ENCODE results near the gene HGF. TPM values are rescaled to one million over a fixed set of nuclear protein-coding genes. Genes with fewer than 3 reads are reported as not detected.
A peak's percentile ranks its signal among the peaks of the same experiment; 100 is the strongest.

HGF gene
- total and polyA plus RNA-seq, 10 of the 15 experiments (the other 5 are each of a cell fraction or from before 2014, with no cell fraction given), result 0.10 to 1.7 (median 0.99) TPM

DNA sequence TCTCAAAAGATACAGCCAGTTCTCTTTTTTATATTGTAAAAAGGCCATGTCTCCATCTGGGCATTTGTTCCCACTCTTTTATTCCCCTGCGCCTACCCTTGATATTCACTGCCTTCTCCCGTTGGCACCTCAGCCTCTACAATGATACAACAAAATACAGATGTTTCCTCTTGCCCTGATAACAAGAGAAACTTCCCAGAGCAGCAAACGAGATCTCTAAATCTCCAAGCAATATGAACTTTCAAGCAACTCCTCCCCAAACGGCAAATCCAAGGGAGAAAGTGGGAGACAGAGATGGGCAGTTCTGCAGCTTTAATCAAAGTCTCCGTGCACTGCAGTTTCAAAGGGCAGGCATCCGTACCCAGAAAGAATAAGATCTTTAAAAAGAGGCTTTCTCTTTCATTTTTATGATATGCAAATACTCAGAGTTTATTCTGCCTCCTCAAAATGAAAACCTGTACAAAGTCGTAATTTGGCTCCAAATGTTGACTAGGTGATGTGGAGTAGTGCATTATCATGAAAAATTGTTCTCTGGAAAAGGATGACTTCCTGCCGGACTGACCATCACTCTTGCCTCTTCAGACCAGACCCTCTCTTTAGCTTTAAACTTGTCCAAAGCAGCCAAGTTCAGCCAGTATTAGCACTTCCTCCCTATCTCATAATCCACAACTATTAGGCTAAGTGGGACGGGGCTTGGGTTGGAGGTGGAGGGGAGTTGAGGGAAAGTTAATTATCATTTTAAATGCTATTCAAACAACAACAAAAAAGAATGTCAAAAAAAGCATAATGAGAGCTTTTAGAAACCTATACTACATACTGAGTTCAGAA, 682 bp downstream of the HGF start:
- H4K20me1 ChIP-seq (ENCODE audit: control insufficient read depth, insufficient read depth), result no peaks in the 10 kb centered on the region
- ATAC-seq (peak; percentile 54), FAIRE-seq (no peak), DNase-seq (ENCODE audit: low read depth, low spot score) (no peak)
- peak overlapping the region; percentile 61 for H3K4me2 ChIP-seq (ENCODE audit: control insufficient read depth, insufficient read depth)
- ChIA-PET CTCF (interaction anchor here (0.8 to 3.0 kb wide), 6 partner anchors 9 to 270 kb away, joined by 3 to 15 read pairs (median 4); no protein-coding TSS in a partner anchor), RAD21 (ENCODE audit: unreplicated experiment) (interaction anchor here (0.9 to 3.6 kb wide), 6 partner anchors 75 to 269 kb away, joined by 3 to 26 read pairs (median 4); no protein-coding TSS in a partner anchor), SMC1A (ENCODE audit: uncharacterized antibody, unreplicated experiment) (interaction anchor here (0.7 to 2.0 kb wide), 8 partner anchors 9 to 270 kb away, joined by 3 to 11 read pairs (median 4); no protein-coding TSS in a partner anchor), POLR2A (no interaction called here)
- peak overlapping the region; percentile 43 for H3K4me3 ChIP-seq
- H3K9ac ChIP-seq (ENCODE audit: control insufficient read depth, insufficient read depth, low read length), result peak overlapping the region; percentile 25
- H3K4me1 ChIP-seq (ENCODE audit: control insufficient read depth, insufficient read depth, low read length), result no peaks in the 10 kb centered on the region; the same call in 1 of the 2 replicates
- no peaks in the 10 kb centered on the region for H3K36me3 ChIP-seq (ENCODE audit: control insufficient read depth in 2 of 2, insufficient read depth in 2 of 2, low read length in 1 of 2)
- TSS peak; percentile 67 for BruUV-seq (replicated peaks)
- H3K9me3 ChIP-seq (replicated peaks; ENCODE audit: control insufficient read depth, insufficient read depth, low read length), result no peaks in the 10 kb centered on the region
- intact Hi-C loops (cut with micrococcal nuclease; ENCODE audit: unreplicated experiment), result loop anchor here (2.0 to 5.0 kb wide), 2 partner anchors 104 to 188 kb away; no protein-coding TSS in a partner anchor
- no peak for TF ChIP-seq BCLAF1 (IDR thresholded peaks at IDR 0.05)
- 0 out of 2 replicates have a peak, but pooled peaks have one; percentile 42 for TF ChIP-seq BMI1 (IDR thresholded peaks at IDR 0.05; ENCODE audit: borderline replicate concordance)
- peak; percentile 33; the same call in 1 of the 2 replicates for TF ChIP-seq SPI1 (IDR thresholded peaks at IDR 0.05; ENCODE audit: borderline replicate concordance, insufficient read depth, low read depth, low read length)
- 9% methylated on average over 9 of the region's 9 CpGs for WGBS (ENCODE audit: insufficient coverage, insufficient replicate concordance, low lambda C conversion rate, missing lambda C conversion rate)
- H3K27me3 ChIP-seq (replicated peaks in 1 of 2; ENCODE audit: control insufficient read depth in 2 of 2, insufficient read depth in 2 of 2, low read length in 1 of 2), result peaks cover 0 to 3% of the 10 kb centered on the region in 2 experiments; a peak in 1 of 4 replicates
- H3K27ac ChIP-seq (ENCODE audit: control insufficient read depth, insufficient read depth), result no peak overlapping the region
- H2AFZ ChIP-seq (ENCODE audit: control insufficient read depth, low read depth, low read length), result peak overlapping the region; percentile 81
- in situ Hi-C loops (cut with MboI), result no loop called here
- no peaks in the 10 kb centered on the region for H3K79me2 ChIP-seq (ENCODE audit: control insufficient read depth, insufficient read depth, low read length)

All from GM12878 (cell line).